Activated CD8-positive, alpha-beta memory T cell treated with anti-CD3 and anti-CD28 coated beads, Interleukin-2, amount 50 U/mL, for 1 hour (primary cell): Measurements from ENCODE around the gene ABCG2.
"Not testable (repeated sequence)": the region's sequence is repeated elsewhere in the genome, so short reads cannot be mapped to it uniquely, and the experiment has no call there.

Source experiments
- DNase-seq: peaks from one replicate; pipeline ENCODE4 v3.0.0-alpha.2; 2020; ENCODE audit errors: extremely low read depth

Gene ABCG2

GRCh38 chr4:88112856-88113255, 45.6 kb downstream of the ABCG2 start:
- DNase-seq = no peak

DNA sequence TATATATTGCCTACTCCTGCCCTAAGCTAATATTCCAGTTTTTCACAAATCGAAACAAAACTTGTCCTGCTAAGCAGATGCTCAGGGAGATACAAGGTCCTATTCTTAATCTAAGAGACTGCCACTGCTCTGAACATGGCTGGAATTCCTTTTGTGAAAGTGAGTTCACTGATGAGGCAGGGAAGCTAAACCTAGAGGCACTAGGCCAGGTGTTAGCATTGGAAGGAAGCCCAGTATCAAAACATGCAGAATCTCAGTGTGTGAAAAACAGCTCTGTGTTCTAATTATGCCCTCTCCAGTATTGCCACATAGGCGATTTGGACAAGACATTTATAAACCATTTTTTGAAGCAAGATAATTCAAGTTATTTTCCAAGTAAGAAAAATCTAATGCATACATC, 47.6 kb downstream of the ABCG2 start:
- DNase-seq = no peak

- no peak for DNase-seq
These were observed 49.1 kb downstream of the ABCG2 start for GRCh38 chr4:88109123-88109881.

GRCh38 chr4:88108747-88109122, 49.7 kb downstream of the ABCG2 start:
- DNase-seq = no peak

GRCh38 chr4:88108108-88108465, 50.4 kb downstream of the ABCG2 start:
- DNase-seq = not testable (repeated sequence)

DNA sequence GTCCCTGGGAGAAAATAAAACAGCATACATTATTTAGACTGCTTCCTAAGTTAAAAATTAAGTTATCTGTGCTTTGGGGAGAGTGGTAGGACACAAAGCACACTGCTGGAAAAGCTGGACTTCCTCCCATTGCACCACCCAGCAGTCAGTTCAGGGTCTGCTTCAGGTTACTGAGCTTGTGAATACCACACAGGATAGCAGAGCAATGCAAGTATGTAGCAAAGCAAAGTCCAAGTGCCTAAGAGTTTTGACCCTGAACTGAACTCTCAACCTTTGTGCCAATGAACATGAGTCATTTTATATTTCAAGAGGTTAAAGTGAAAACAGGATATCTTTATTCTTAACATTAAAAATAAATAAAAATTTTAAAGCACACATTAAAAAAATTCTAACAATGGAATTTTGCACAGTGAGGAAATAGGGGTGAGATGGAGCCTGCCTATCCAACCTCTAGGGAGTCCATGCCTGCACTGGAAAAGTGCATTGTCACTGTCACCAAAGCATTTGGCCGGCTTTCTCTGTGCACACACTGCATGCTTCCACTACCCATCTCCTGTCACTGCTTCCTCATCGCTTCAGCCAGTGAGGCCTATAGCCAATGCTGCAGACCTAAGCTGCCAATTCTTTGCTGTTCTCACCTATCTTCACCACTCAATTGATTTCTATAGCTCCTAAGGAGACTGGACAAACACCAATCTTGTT, 50.9 kb downstream of the ABCG2 start:
- DNase-seq = no peak

GRCh38 chr4:88106205-88106604, 52.2 kb downstream of the ABCG2 start:
- DNase-seq = no peak

- DNase-seq = no peak
These were observed 53.4 kb downstream of the ABCG2 start for GRCh38 chr4:88104902-88105610.

GRCh38 chr4:88102026-88102425, 56.4 kb downstream of the ABCG2 start:
- DNase-seq = no peak

DNA sequence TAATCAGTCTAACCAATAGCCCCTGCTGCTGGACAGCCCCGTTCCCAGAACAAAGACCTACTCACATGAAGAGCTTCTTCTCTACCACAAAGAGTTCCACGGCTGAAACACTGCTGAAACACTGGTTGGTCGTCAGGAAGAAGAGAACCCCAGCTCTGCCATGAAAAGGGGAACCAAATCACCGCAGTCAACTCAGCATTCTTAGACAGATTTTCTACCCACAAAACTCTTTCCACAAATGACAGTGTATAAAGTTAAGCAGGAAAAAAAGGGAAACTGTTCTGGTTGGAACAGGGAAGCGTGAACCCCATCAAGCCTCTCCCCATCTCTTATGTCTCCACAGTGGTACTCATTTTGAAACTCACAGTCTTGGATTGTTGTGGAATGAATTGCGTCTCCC, 57.3 kb downstream of the ABCG2 start:
- DNase-seq = no peak

DNA sequence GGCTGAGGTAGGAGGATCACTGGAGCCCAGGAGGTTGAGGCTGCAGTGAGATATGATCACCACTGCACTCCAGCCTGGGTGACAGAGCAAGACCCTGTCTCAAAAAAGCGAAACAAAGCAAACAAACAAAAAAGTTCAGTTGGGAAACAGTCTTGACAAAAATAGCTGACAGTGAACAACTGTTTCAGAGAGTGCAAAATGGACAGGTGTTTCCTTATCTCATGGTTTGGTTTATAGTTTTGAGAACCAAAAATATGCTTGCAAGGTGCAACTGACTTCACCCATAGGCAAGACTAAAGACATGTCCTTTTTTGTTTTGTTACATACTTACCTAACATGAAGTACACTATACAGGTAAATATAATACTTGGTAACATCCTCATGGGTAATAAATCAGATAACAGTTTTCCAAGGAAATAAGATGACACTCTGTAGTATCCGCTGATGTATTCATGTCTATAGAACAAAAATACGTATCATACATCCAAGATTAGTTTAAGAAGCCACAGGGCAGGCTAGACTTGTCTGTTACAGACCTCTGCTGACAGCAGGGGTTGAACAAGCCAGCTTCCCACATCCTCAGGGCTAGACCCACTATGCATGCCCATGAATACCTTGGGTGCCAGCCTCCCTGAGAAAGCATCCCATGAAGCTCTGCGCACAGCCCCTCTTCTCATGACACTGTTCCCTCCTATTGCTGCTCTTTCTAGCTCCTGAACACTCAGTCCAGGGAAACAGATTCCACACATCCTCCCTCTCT, 59.3 kb downstream of the ABCG2 start:
- DNase-seq = no peak

- DNase-seq = no peak
These were observed 60.7 kb downstream of the ABCG2 start for GRCh38 chr4:88097781-88098180.

DNA sequence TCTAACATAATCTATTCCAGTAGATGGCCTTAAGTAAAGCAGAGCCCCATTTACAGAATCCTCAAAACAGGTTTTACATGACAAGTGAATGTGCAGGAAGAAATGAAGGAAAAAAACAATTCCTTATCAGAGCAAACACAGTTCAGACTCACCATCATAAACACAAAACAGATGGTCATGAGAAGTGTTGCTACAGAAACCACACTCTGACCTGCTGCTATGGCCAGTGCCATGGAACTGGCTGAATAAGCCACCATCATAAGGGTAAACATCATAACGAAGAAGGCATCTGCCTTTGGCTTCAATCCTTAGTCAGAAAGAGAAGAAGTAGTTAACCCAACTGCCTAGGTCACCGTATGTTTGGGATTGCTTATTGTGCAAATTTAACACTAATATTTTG, 61.1 kb downstream of the ABCG2 start:
- no peak for DNase-seq

GRCh38 chr4:88093874-88094273, 64.6 kb downstream of the ABCG2 start:
- no peak for DNase-seq

DNA sequence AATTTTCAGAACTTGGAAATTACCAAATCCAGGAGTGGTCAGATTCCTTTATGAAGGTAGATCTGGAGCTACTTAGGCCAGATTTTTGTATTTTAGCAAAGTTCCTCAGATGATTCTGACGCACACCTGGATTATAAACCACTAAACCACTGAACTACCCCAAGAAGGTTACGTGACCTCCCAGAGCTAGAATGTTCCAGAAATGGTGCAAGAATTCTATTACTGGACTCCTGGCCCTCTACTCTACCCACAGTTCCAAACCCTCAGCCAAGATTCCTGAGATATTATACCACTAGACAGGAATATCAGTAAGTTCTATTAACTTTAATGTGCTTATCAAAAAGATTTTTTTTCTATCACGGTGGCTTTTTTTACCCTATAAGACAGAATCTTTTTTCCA, 67.1 kb downstream of the ABCG2 start:
- no peak for DNase-seq

DNA sequence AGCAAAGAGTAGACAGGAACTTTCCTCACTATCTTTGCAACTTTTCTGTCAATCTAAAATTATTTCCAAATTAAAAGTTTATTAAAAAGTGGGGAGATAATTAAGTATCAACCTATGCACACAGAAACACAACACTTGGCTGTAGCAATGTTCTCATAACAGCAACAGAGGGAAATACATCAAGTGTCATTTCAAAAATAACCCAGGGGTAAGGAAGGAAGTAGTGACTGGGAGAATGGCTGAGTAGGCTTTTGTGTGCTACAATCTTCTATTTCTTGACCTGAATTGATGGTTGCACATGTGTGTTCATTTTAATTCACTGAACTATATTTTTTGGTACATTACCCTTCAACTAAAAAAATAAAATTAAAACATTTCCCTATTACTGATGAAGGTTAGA, 67.5 kb downstream of the ABCG2 start:
- no peak for DNase-seq

- DNase-seq = no peak
These were observed 71.4 kb downstream of the ABCG2 start for GRCh38 chr4:88087004-88087403.

GRCh38 chr4:88080626-88081025, 77.8 kb downstream of the ABCG2 start:
- DNase-seq = no peak

GRCh38 chr4:88078579-88078978, 79.9 kb downstream of the ABCG2 start:
- DNase-seq = no peak

DNA sequence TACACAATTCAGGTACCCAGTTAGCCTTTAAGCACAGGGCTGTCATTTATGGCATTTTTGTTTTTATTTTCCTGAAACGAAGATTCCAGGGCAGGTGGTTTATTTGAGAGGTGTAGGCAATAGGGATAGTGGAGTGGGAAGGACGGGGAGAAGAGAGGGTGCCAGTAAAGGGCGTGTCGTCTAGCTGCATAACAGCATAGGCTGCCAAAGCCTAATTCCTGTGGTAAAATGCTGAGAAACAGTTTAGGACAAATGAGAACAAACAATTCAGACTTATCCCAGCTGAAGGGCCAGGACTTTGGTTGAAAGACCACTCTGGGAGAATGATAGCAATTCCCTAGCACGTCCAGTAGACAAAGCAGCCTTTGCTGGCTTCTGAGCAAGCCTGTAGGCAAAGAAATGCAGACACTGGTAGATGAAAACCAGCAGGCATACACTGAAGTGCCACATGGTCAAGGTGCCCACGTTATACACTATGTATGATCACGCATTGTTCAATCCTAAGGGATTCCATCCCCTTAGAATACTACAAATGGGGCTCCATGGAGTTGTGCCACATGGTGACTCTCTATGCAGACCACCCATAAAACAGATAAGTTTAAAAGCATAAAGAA, 80.4 kb downstream of the ABCG2 start:
- no peak for DNase-seq

- no peak for DNase-seq
These were observed 83.1 kb downstream of the ABCG2 start for GRCh38 chr4:88075336-88075735.

DNA sequence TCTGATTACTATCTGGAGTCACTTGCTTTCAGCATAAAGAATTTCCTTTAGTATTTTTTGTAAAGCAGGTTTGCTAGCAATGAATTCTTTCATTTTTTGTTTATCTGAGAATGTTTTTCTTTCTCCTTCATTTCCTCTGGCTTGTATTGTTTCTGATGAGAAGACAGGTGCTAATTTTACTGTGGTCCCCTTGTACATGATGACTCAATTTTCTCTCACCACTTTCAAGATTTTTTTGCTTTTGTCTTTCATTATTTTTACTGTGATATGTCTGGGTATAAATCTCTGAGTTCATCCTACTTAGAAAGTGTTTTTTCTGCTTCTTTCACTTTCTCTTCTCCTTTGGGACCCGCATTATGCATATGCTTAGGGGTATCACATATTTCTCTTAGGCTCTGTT, 88.4 kb downstream of the ABCG2 start:
- no peak for DNase-seq
